ENCODE data around the gene ANKRD12. TPM values are rescaled to one million over a fixed set of nuclear protein-coding genes. Genes with fewer than 3 reads are reported as not detected.
"Not testable (repeated sequence)": the region's sequence is repeated elsewhere in the genome, so short reads cannot be mapped to it uniquely, and the experiment has no call there.

Gene ANKRD12
- 5.8 and 9.3 TPM in 2 replicates for total RNA-seq (2014; rRNA removed; shearing (Covaris generic))
- polyA plus RNA-seq (2015; cell fraction: cytosol; rRNA removed), result 4.0 and 4.2 TPM in 2 replicates
- polyA plus RNA-seq (2015; cell fraction: nucleus; rRNA removed), result 8.2 and 10.4 TPM in 2 replicates

DNA sequence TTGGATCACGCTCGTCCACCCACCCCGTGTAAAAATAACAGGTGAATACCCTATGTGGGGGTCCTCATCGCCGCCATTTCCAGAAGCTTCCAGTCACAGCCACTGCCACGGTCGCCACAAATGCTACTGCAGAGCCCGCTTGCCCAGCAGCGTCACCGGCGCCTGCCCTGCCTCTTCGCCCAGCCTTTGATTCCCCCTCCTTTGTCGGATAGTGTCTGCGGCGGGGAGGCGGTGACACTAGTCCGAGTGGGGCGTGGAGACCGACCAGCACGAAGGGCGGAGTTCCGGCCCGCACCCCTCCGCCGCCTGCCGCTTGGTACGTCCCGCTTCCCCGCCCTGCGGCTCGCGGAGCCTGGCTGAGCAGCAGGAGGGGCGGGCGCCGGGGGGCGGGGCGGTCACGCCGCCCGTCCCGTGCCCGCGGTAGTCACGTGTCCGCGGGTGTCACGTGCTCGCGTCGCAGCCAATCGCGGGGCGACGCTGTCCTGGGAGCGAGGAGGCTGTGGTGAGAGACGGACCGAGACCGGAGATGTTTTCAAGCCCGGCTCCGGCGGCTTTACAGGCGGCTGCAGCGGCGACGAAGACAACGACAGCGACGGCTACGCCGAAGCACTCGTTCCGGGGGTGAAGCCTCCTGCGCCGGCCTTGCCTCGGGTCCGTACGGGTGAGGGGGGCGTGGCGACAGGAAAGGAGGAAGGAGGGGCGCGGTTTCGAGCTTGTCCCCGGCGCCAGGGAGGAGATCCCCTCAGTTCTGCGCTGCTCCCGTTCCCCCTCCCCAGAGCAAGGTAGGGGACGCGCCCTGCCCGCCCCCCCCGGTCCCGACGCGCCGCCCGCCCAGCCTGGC is at the start of gene ANKRD12:
ANKRD12 (plus strand) TSS at position 467 of the 841 bp plus-strand sequence. CDS start 45,652 bp downstream, outside the sequence.
- peak; percentile 96 for DNase-seq (ENCODE audit: low read depth)

GRCh38 chr18:9087144-9087543 is 49.4 kb upstream of the ANKRD12 start:
- DNase-seq (ENCODE audit: low read depth), result no peak

DNA sequence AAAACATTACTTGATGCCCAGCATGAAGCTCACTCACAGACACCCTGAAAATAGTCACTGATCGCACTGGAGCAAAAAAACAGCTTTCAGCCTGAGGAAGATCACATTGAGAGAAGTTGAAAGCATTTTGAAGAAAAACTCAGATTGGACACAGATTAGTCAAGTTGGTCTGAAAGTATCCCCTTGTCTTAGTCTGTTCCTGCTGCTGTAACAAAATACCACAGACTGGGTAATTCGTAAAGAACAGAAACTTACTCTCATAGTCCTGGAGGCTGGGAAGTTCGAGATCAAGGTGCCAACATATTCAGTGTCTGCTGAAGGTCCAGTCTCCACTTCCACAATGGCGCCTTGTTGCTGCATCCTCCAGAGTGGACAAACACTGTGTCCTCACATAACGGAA is 48.3 kb upstream of the ANKRD12 start:
- no peak for DNase-seq (ENCODE audit: low read depth)

DNA sequence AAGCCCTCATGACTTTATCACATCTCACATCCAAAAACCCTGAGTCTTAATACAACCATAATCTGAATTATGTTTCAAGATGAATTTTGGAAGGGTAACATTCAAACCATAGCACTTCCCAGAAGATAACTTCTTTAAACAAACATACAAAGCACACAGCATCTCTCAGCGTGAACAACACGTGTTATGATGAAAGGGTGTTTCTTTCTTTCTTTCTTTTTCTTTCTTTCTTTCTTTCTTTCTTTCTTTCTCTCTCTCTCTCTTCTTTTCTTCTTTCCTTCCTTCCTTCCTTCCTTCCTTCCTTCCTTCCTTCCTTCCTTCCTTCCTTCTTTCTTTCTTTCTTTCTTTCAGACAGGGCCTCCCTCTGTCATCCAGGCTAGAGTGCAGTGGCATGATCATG is 47.9 kb upstream of the ANKRD12 start:
- not testable (repeated sequence) for DNase-seq (ENCODE audit: low read depth)

GRCh38 chr18:9090578-9090977 is 46.0 kb upstream of the ANKRD12 start:
- no peak for DNase-seq (ENCODE audit: low read depth)

DNA sequence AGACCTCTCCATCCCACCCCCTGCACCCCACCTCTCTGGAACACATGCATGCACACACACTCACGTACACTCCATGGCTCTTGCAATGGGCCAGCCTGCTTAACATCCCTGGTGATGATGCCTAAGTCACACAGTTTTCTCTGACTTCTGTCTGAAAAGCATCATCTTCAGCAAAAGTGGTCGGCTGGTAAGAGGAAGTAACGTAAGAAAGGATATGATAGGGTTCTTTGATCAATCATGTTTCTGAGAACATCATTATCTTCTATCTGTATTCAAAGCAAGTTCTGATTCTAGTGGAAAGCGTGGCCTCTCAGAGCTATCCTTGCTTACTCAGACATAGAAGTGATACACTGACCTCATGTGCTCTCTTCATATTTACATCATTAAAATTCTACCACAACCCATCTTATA is 45.5 kb upstream of the ANKRD12 start:
- no peak for DNase-seq (ENCODE audit: low read depth)

DNA sequence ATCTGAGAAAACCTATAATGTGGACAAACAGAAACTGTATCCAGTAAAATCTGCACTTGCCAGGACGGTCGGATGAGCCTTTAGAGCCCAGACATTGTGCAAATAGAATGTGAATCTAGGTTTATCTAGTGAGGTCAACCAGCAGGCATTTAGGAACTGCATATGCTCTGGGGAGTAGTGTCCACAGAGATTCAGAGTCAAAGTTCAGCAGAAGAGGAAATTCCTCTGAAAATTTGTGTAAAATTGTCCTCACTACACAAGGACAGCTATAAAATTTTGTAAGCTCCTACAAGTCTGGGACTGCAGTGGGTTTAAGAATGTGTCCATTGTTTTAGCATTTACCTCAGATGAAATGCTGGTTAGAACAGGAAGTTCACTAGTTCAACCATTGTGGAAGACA is 43.9 kb upstream of the ANKRD12 start:
- DNase-seq (ENCODE audit: low read depth), result peak; percentile 51

DNA sequence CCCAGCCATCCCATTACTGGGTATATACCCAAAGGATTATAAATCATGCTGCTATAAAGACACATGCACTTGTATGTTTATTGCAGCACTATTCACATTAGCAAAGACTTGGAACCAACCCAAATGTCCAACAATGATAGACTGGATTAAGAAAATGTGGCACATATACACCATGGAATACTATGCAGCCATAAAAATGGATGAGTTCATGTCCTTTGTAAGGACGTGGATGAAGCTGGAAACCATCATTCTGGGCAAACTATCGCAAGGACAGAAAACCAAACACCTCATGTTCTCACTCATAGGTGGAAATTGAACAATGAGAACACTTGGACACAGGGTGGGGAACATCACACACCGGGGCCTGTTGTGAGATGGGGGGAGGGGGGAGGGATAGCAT is 43.5 kb upstream of the ANKRD12 start:
- DNase-seq (ENCODE audit: low read depth), result not testable (repeated sequence)

DNA sequence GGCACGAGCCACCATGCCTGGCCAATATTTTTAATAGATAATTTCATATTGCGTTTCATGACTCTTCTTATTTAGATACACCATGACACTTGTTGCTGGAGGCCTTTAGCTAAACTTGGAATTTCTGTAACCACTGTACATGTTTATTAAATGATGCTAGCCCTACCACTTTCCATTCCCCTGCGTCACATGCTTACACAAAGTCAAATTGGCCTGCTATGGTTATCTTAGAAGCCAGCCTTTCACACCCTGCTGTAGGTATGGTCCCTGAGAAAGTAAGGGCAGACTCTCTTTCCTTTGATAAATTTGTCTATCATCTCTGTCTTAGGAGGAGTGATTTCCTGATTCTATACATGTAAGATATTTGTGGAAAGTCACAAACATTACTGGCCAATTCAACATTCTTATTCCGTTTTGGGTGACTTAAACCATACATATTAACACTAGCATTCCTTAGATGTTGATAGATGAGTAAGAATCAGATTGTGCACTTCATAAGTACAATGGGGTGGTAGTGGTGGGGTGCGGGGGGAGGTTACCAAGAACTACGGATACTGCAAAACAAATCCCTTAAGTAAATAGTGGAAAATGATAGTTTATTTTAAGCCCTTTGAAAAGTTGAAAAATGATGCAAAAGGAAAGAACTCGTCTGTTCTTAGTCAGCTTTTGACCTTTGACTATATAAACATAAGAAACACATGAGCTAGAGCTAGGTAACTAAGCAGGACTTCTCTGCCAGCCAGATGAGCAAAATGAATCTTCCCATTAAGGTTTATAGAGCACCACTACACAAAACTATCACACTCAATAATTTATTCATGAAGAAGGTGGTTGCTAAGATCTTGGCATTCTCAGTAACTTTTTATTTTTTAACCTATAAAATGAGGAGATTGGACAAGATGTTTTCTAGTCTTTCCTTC is 42.0 kb upstream of the ANKRD12 start:
- peak; percentile 62 for DNase-seq (ENCODE audit: low read depth)

- DNase-seq (ENCODE audit: low read depth), result no peak
Observed at GRCh38 chr18:9095297-9096006, 41.1 kb upstream of the ANKRD12 start.

DNA sequence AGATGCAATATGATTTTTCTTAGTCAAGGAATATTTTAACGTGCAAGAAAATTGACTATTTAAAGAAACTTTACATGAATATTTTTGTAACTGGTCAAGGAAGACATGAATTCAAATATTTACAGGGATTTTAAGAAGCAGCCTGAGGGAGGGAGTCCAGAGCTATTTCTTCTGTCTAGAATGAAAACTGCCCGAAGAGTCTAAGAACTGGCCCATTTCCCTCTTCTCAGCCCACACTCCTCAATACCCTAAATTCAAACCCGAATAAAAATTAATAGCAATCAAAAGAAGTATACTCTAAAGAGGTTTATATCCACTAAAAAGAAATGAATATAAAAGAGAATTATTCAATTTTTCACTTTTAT is 40.6 kb upstream of the ANKRD12 start:
- no peak for DNase-seq (ENCODE audit: low read depth)

DNA sequence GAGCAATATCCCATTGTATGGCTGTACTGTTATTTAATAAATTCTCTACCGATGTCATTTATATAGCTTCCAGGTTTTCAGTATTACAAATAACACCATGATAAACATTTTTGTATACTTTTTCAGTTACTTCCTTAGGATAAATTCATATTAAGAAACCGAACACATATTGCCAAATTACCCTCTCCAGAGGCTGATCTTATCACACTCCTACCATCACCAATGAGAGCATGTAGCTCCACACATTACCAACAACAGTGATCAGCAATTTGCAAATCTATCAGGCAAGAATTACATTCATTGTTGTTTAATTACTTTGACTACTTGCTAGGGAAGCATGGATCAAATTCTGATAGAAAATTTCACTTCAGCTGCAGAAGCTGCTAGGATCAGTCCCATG is 39.9 kb upstream of the ANKRD12 start:
- DNase-seq (ENCODE audit: low read depth), result no peak

DNA sequence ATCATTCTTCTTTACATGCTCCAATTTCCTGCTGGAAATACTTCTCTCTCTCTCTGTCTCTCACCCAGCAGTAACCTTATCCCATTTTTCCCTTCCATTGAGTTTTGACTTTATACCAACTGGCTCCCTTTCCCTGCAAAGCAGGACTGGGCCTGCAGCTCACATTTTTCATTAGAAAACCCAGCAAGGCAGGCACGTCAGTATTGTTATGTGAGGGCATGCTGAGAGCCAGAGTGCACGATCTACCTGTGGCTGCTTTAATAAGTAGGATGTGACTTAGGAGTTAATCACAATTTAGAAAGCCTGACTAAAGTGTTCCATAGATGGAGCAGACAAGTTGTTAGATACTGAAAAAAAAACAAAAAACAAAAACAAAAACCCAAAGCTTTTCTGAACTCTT is 39.2 kb upstream of the ANKRD12 start:
- no peak for DNase-seq (ENCODE audit: low read depth)

- no peak for DNase-seq (ENCODE audit: low read depth)
Observed at GRCh38 chr18:9100796-9101195, 35.8 kb upstream of the ANKRD12 start.

GRCh38 chr18:9101730-9102507 is 34.7 kb upstream of the ANKRD12 start:
- DNase-seq (ENCODE audit: low read depth), result peak; percentile 66

GRCh38 chr18:9102508-9103375 is 33.8 kb upstream of the ANKRD12 start, which contains the start of gene NDUFV2:
TSS of gene NDUFV2 (plus strand) at chr18:9102699. CDS start at chr18:9102744, 45 bp downstream.
- peak; percentile 85 for DNase-seq (ENCODE audit: low read depth)

- DNase-seq (ENCODE audit: low read depth), result peak; percentile 7
Observed at GRCh38 chr18:9103376-9103873, 33.2 kb upstream of the ANKRD12 start.

DNA sequence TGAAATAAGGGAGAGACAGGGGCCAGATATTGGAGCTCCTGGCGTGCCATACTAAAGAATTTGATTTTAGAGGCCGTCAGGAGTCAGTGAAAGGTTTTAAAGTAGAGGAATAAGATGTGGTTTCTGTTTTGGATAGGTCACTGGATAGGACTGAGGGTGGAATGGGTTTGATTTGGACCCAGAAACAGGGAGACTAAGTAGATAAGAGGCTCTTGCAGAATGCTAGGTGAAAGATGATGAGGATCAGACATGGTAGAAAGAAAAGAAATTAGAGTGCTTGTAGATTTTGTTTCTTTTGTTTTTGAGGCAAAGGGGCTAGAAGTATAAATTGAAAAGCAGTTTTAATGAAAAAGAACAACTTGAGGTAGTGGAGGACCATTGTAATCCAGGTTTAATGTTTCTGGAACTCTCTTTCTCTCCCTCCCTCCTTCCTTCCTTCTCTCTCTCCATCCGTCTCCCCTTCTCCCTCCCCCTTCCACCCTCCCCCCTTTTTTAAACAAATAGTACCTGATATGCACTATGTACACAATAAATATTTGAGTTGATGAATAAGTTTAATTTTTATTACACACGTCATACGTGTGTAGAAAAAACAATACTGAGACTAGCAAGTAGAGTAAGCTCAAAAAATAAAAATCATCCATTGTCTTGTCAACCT is 32.2 kb upstream of the ANKRD12 start:
- DNase-seq (ENCODE audit: low read depth), result no peak

GRCh38 chr18:9105420-9105819 is 31.2 kb upstream of the ANKRD12 start:
- no peak for DNase-seq (ENCODE audit: low read depth)
